K562 (cell line): ENCODE data around the gene GOLT1A. TPM values are rescaled to one million over a fixed set of nuclear protein-coding genes. Genes with fewer than 3 reads are reported as not detected.

Experiments used
- ATAC-seq: fragments of 200-7000 bp; cut with Tn5 transposase; 3 replicates; pipeline ENCODE4 v1.9.1; 2020; ENCODE audit warnings: moderate library complexity
- BruUV-seq: library from RNA; stranded (reverse); fragments of 400-500 nt; replicated peaks from 2 replicates; lab custom pipeline; 2021; lab: Mats Ljungman, UMichigan
- CTCF ChIA-PET: fragments of 300-600 bp; formaldehyde crosslinking; extraction: SDS; loops from one replicate; lab custom pipeline; 2021; ENCODE audit warnings: low intra/inter-chr PET ratio; lab: Yijun Ruan, JAX
- POLR2A ChIA-PET: fragments of 300-600, 350-650 bp; sonication (Branson Sonifier 250); formaldehyde crosslinking; extraction: SDS; loops from one replicate; lab custom pipeline; 2021; ENCODE audit warnings: antibody characterized with exemption, inconsistent platforms; lab: Yijun Ruan, JAX
- DNase-seq, 4 experiments: peaks; one replicate each; pipeline versions ENCODE4 v3.0.0 to v3.0.0-alpha.2; 2011 to 2018; ENCODE audit warnings: low spot score in 3 of 4, mixed read lengths in 3 of 4; ENCODE audit errors: extremely low read depth in 1 of 4
- FAIRE-seq: peaks from 2 replicates; lab custom pipeline; 2011; peaks lifted over from hg19 to GRCh38; lab: Jason Lieb, UNC
- H2AFZ ChIP-seq: 2 replicates; pipeline ENCODE4 v1.6.0; 2011; ENCODE audit warnings: low read depth, low read length, control low read depth, inconsistent platforms
- H3K27ac ChIP-seq: fragments of 200-600 bp; 3 replicates; pipeline ENCODE4 v1.8.0; 2011; ENCODE audit warnings: low read depth, mild to moderate bottlenecking, control low read depth, inconsistent platforms, low read length, moderate library complexity, mixed read lengths; ENCODE audit errors: extremely low read depth
- H3K27me3 ChIP-seq, 2 experiments: fragments of 300-600 bp in 1 of 2; 2 replicates in 1 of 2; 3 replicates in 1 of 2; pipeline versions ENCODE4 v1.6.0 to v1.8.0; 2011; ENCODE audit warnings: inconsistent platforms in 2 of 2, low read length in 2 of 2, mild to moderate bottlenecking in 1 of 2, mixed read lengths in 1 of 2, moderate library complexity in 1 of 2; ENCODE audit not compliant: control insufficient read depth in 2 of 2, insufficient read depth in 2 of 2
- H3K36me3 ChIP-seq: fragments of 300-600 bp; 3 replicates; pipeline ENCODE4 v1.8.0; 2011; ENCODE audit warnings: mild to moderate bottlenecking, low read length, inconsistent platforms; ENCODE audit not compliant: control insufficient read depth, insufficient read depth
- H3K4me1 ChIP-seq, 2 experiments: fragments of 200-600 bp in 1 of 2; replicated peaks in 1 of 2; 2 replicates in 1 of 2; 3 replicates in 1 of 2; pipeline versions ENCODE4 v1.5.1 to v1.8.0; 2011; ENCODE audit warnings: inconsistent platforms in 2 of 2, low read length in 2 of 2, mild to moderate bottlenecking in 1 of 2, mixed read lengths in 1 of 2, moderate library complexity in 1 of 2; ENCODE audit not compliant: control insufficient read depth in 2 of 2, insufficient read depth in 2 of 2
- H3K4me2 ChIP-seq: 2 replicates; pipeline ENCODE4 v1.6.1; 2011; ENCODE audit warnings: low read length, control low read depth, inconsistent platforms, mixed read lengths; ENCODE audit not compliant: insufficient read depth
- H3K4me3 ChIP-seq: fragments of 200-600 bp; sonication (generic), shearing (Covaris generic); 2 replicates; pipeline ENCODE4 v1.5.1; 2016; ENCODE audit warnings: control low read depth, inconsistent platforms
- H3K79me2 ChIP-seq: fragments of 200-600 bp; 3 replicates; pipeline ENCODE4 v1.8.0; 2011; ENCODE audit warnings: low read length, inconsistent platforms; ENCODE audit not compliant: control insufficient read depth, insufficient read depth
- H3K9ac ChIP-seq, 2 experiments: 2 replicates each; pipeline versions ENCODE4 v1.6.0 to v1.6.1; 2011; ENCODE audit warnings: low read depth in 2 of 2, low read length in 2 of 2, control low read depth in 1 of 2, inconsistent platforms in 1 of 2, mild to moderate bottlenecking in 1 of 2, mixed read lengths in 1 of 2; ENCODE audit not compliant: insufficient read depth in 1 of 2
- H3K9me1 ChIP-seq: one replicate; pipeline ENCODE4 v1.6.0; 2011; ENCODE audit warnings: inconsistent platforms, mild to moderate bottlenecking, low read length, moderate library complexity; ENCODE audit not compliant: control insufficient read depth, insufficient read depth
- H3K9me3 ChIP-seq: replicated peaks from 2 replicates; pipeline ENCODE4 v1.5.1; 2011; ENCODE audit warnings: low read depth, low read length, inconsistent platforms; ENCODE audit not compliant: control insufficient read depth, insufficient read depth
- H4K20me1 ChIP-seq: replicated peaks from 2 replicates; pipeline ENCODE4 v1.6.1; 2011; ENCODE audit warnings: low read length, inconsistent platforms, mixed read lengths; ENCODE audit not compliant: control insufficient read depth, insufficient read depth
- CEBPG ChIP-seq, 3 experiments: fragments of 200-800 bp in 1 of 3; sonication (Bioruptor generic) in 1 of 3; sonication (generic) in 1 of 3; formaldehyde crosslinking in 1 of 3; IDR thresholded peaks in 2 of 3; conservative IDR thresholded peaks in 1 of 3; 2 replicates each; pipeline versions ENCODE4 v1.6.1 to v1.8.0; 2016 to 2022; ENCODE audit warnings: missing compliant biosample characterization in 2 of 3, missing genetic modification characterization in 2 of 3, mild to moderate bottlenecking in 1 of 3, missing genetic modification reagents in 1 of 3
- FOXP1 ChIP-seq: sonication (generic); formaldehyde crosslinking; IDR thresholded peaks from 2 replicates; pipeline ENCODE4 v1.8.0; 2022; ENCODE audit warnings: mild to moderate bottlenecking, missing genetic modification reagents
- MBD2 ChIP-seq: sonication (generic); IDR thresholded peaks from 2 replicates; pipeline ENCODE4 v1.6.1; 2016; ENCODE audit warnings: low read depth, borderline replicate concordance
- MEF2D ChIP-seq: conservative IDR thresholded peaks from 2 replicates; pipeline ENCODE4 v1.6.1; 2016; ENCODE audit warnings: low read depth, missing genetic modification characterization, missing compliant biosample characterization
- NKRF ChIP-seq: fragments of 450-650 bp; IDR thresholded peaks from 2 replicates; pipeline ENCODE4 v1.6.1; 2016; ENCODE audit warnings: borderline replicate concordance
- POLR2A ChIP-seq: fragments of 450-650 bp; conservative IDR thresholded peaks from 2 replicates; pipeline ENCODE4 v1.6.1; 2016
- SRSF9 ChIP-seq: fragments of 200-400 bp; formaldehyde crosslinking; IDR thresholded peaks from 2 replicates; pipeline ENCODE4 v1.6.1; 2017; ENCODE audit warnings: low read depth, low read length, borderline replicate concordance
- ZKSCAN1 ChIP-seq: fragments of 150-350 bp; IDR thresholded peaks from 2 replicates; pipeline ENCODE4 v1.6.1; 2016; ENCODE audit warnings: low read depth, low read length
- WGBS: fragments of 100-300 bp; shearing (Covaris generic); methylation state at CpG from one replicate; pipeline ENCODE4 v1.1.6; 2016; ENCODE audit warnings: low coverage, mixed read lengths; ENCODE audit not compliant: insufficient coverage; ENCODE audit errors: missing lambda C conversion rate; 5-methylcytosine and 5-hydroxymethylcytosine counted together
- in situ Hi-C: fragments of 300-500 bp; cut with MboI; formaldehyde crosslinking; loops from 4 replicates; pipeline ENCODE4 v1.15.0; 2018; ENCODE audit warnings: inconsistent platforms, mixed read lengths
- intact Hi-C: fragments of 100-400 bp; cut with micrococcal nuclease; formaldehyde crosslinking; loops from 2 replicates; pipeline ENCODE4 v1.14.2; 2022
- polyA plus RNA-seq, 8 experiments: library from polyadenylated mRNA; depleted of rRNA in 4 of 8; stranded (reverse) in 5 of 8; unstranded in 3 of 8; fragments of >200 nt; fragmentation: Nextera tagmentation in 2 of 8; fragmentation: Illumina TruSeq in 1 of 8; extraction: Ambion mirVana in 2 of 8; extraction: Trizol in 1 of 8; gene quantifications; 2 replicates each; pipeline versions ENCODE4 v1.2.1 to v1.2.3, GENCODE V29; 2011 to 2014; ENCODE audit warnings: inconsistent platforms in 1 of 8, missing spikeins in 1 of 8
- total RNA-seq, 7 experiments: library from RNA; depleted of rRNA in 6 of 7; stranded (reverse); fragments of >200 nt in 6 of 7; fragmentation: Illumina TruSeq in 2 of 7; extraction: Trizol in 2 of 7; gene quantifications; 2 replicates each; pipeline versions ENCODE4 v1.2.1 to v1.2.3, GENCODE V29; 2011 to 2021; ENCODE audit warnings: low replicate concordance in 1 of 7

GOLT1A gene
- total and polyA plus RNA-seq, 9 of the 15 experiments (the other 6 are each of a cell fraction or from before 2014, with no cell fraction given), result not detected

GRCh38 chr1:204218552-204218951 lies 4.8 kb upstream of the GOLT1A start:
- ATAC-seq (no peak), DNase-seq (no peak), FAIRE-seq (no peak)
- 0% methylated on average over 2 of the region's 2 CpGs for WGBS
- Histone ChIP-seq H3K9ac (no peak overlapping the region), H2AFZ (no peak overlapping the region), H3K4me1 (peaks cover 0 to 6% of the 10 kb centered on the region in 2 experiments; a peak in 3 of 5 replicates), H3K4me3 (no peak overlapping the region), H4K20me1 (peaks cover 10% of the 10 kb centered on the region; the same call in 1 of the 2 replicates), H3K9me3 (no peaks in the 10 kb centered on the region), H3K27ac (no peak overlapping the region), H3K4me2 (no peak overlapping the region), H3K36me3 (no peaks in the 10 kb centered on the region), H3K27me3 (peaks cover 5 to 50% of the 10 kb centered on the region in 2 experiments; a peak in 3 of 5 replicates), H3K79me2 (no peaks in the 10 kb centered on the region), H3K9me1 (no peaks in the 10 kb centered on the region)
- ChIA-PET POLR2A (no interaction called here), CTCF (interaction anchor here (1.0 kb wide), 1 partner anchor 145 kb away, joined by 3 read pairs; no protein-coding TSS in a partner anchor)
- TF ChIP-seq FOXP1 (CRISPR knock-in tag) (no peak), NKRF (no peak)
- no TSS peak for BruUV-seq
- in situ Hi-C loops (no loop called here), intact Hi-C loops (no loop called here)

- Histone ChIP-seq H2AFZ (no peak overlapping the region), H3K9me1 (no peaks in the 10 kb centered on the region), H3K9ac (no peak overlapping the region), H3K36me3 (no peaks in the 10 kb centered on the region), H3K9me3 (no peaks in the 10 kb centered on the region), H3K4me1 (peaks cover 0 to 8% of the 10 kb centered on the region in 2 experiments; a peak in 3 of 5 replicates), H3K4me2 (no peak overlapping the region), H3K27me3 (peaks cover 5 to 44% of the 10 kb centered on the region in 2 experiments; a peak in 3 of 5 replicates), H3K27ac (no peak overlapping the region), H4K20me1 (peaks cover 10% of the 10 kb centered on the region; the same call in 1 of the 2 replicates), H3K4me3 (no peak overlapping the region)
- WGBS, result 0% methylated on average over 4 of the region's 4 CpGs
- POLR2A ChIA-PET, result interaction anchor here (0.8 to 1.1 kb wide), 3 partner anchors 10 to 142 kb away, joined by 3 to 4 read pairs (median 4); partner anchors contain the start of gene PLEKHA6
- in situ Hi-C loops, result no loop called here
- intact Hi-C loops, result no loop called here
- CTCF ChIA-PET, result interaction anchor here (1.0 kb wide), 1 partner anchor 146 kb away, joined by 3 read pairs; no protein-coding TSS in a partner anchor
- FAIRE-seq, result no peak
- TF ChIP-seq ZKSCAN1 (no peak), SRSF9 (no peak), CEBPG (CRISPR knock-in tag; IDR thresholded peaks at IDR 0.05) (no peak), CEBPG (tag; conservative IDR thresholded peaks at IDR 0.05 in 1 of 2, IDR thresholded peaks at IDR 0.05 in 1 of 2) (no peak), POLR2A (no peak), MBD2 (no peak), MEF2D (tag) (no peak)
- TF ChIP-seq, all 486 proteins: peak for 0
- ATAC-seq, result no peak
- no peak for DNase-seq
- no TSS peak for BruUV-seq
- no peaks in the 10 kb centered on the region for H3K79me2 ChIP-seq
These were observed 3.8 kb upstream of the GOLT1A start for GRCh38 chr1:204217648-204218000.
